ENCODE measurements around the gene UBE3B. TPM values are rescaled to one million over a fixed set of nuclear protein-coding genes. Genes with fewer than 3 reads are reported as not detected.
A peak's percentile ranks its signal among the peaks of the same experiment; 100 is the strongest.

Gene UBE3B
- total RNA-seq, 1 donor from 2014 or later, result 28.4 TPM

- no peaks in the 10 kb centered on the region for H3K36me3 Mint-ChIP-seq
- Histone ChIP-seq H3K4me2 (peak overlapping the region; percentile 99), H3K79me2 (ENCODE audit: low read depth) (peaks cover 86% of the 10 kb centered on the region), H3K4me1 (peaks cover 14% of the 10 kb centered on the region), H2AFZ (replicated peaks) (peak overlapping the region; percentile 100), H3K36me3 (no peaks in the 10 kb centered on the region), H3F3A (ENCODE audit: low read depth) (no peaks in the 10 kb centered on the region), H3K9me3 (ENCODE audit: low read depth) (no peaks in the 10 kb centered on the region), H3K9ac (peak overlapping the region; percentile 97), H3K4me3 (peak overlapping the region; percentile 95), H3K27ac (no peak overlapping the region), H4K20me1 (ENCODE audit: low read depth) (peaks cover 51% of the 10 kb centered on the region), H3K27me3 (no peaks in the 10 kb centered on the region)
- peaks cover 5% of the 10 kb centered on the region for H3K27me3 Mint-ChIP-seq (ENCODE audit: insufficient read depth, low read depth)
- H3K4me3 Mint-ChIP-seq, result peak overlapping the region; percentile 95
- peak; percentile 24 for DNase-seq (ENCODE audit: low spot score)
- no peaks in the 10 kb centered on the region for H3K9me3 Mint-ChIP-seq
- TF ChIP-seq, protein P1, sequence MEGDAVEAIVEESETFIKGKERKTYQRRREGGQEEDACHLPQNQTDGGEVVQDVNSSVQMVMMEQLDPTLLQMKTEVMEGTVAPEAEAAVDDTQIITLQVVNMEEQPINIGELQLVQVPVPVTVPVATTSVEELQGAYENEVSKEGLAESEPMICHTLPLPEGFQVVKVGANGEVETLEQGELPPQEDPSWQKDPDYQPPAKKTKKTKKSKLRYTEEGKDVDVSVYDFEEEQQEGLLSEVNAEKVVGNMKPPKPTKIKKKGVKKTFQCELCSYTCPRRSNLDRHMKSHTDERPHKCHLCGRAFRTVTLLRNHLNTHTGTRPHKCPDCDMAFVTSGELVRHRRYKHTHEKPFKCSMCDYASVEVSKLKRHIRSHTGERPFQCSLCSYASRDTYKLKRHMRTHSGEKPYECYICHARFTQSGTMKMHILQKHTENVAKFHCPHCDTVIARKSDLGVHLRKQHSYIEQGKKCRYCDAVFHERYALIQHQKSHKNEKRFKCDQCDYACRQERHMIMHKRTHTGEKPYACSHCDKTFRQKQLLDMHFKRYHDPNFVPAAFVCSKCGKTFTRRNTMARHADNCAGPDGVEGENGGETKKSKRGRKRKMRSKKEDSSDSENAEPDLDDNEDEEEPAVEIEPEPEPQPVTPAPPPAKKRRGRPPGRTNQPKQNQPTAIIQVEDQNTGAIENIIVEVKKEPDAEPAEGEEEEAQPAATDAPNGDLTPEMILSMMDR (IDR thresholded peaks at IDR 0.05), result no peak
- H3K4me1 Mint-ChIP-seq, result peaks cover 31% of the 10 kb centered on the region
- peak overlapping the region; percentile 100 for H3K27ac Mint-ChIP-seq
Measured at GRCh38 chr12:109475993-109476806, 1.2 kb upstream of the UBE3B start.

GRCh38 chr12:109476807-109477184 is 638 bp upstream of the UBE3B start:
- Mint-ChIP-seq H3K4me1 (peaks cover 31% of the 10 kb centered on the region), H3K27ac (peak overlapping the region; percentile 100), H3K4me3 (peak overlapping the region; percentile 95), H3K9me3 (no peaks in the 10 kb centered on the region), H3K27me3 (ENCODE audit: insufficient read depth, low read depth) (peaks cover 5% of the 10 kb centered on the region), H3K36me3 (no peaks in the 10 kb centered on the region)
- Histone ChIP-seq H3F3A (ENCODE audit: low read depth) (no peaks in the 10 kb centered on the region), H3K4me1 (peaks cover 14% of the 10 kb centered on the region), H3K4me2 (peak overlapping the region; percentile 99), H3K79me2 (ENCODE audit: low read depth) (peaks cover 80% of the 10 kb centered on the region), H3K4me3 (peak overlapping the region; percentile 95), H3K9me3 (ENCODE audit: low read depth) (no peaks in the 10 kb centered on the region), H3K27me3 (no peaks in the 10 kb centered on the region), H4K20me1 (ENCODE audit: low read depth) (peaks cover 45% of the 10 kb centered on the region), H3K36me3 (no peaks in the 10 kb centered on the region), H3K27ac (peak overlapping the region; percentile 96), H3K9ac (peak overlapping the region; percentile 97), H2AFZ (replicated peaks) (peak overlapping the region; percentile 100)
- TF ChIP-seq, protein P1 (IDR thresholded peaks at IDR 0.05), result no peak
- TF ChIP-seq EZH2phosphoT487 (IDR thresholded peaks at IDR 0.05), result no peak
- TF ChIP-seq EZH2 (IDR thresholded peaks at IDR 0.05), result no peak
- DNase-seq (ENCODE audit: low spot score), result no peak

DNA sequence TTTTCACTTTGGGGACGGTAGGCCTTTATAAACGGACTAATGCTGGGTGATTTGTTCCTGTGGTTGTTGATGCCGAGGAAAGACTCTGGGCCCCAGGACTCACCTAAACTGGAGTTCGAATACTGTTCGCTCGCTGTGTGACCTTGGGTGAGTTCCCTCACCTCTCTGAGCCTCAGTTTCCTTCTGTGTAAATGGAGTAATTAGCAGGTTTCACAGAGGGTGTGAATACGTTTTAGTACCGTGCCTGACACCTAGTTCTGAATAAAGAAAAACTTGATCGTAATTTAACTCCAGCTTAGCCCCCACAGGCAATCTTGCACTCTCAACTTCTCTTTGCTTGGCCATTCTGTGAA is 505 bp downstream of the UBE3B start:
- Mint-ChIP-seq H3K36me3 (no peaks in the 10 kb centered on the region), H3K4me1 (peaks cover 31% of the 10 kb centered on the region), H3K27me3 (ENCODE audit: insufficient read depth, low read depth) (peaks cover 5% of the 10 kb centered on the region), H3K27ac (peak overlapping the region; percentile 100), H3K4me3 (peak overlapping the region; percentile 95), H3K9me3 (no peaks in the 10 kb centered on the region)
- H3K9me3 ChIP-seq (ENCODE audit: low read depth), result no peaks in the 10 kb centered on the region
- H3K4me2 ChIP-seq, result peak overlapping the region; percentile 99
- H3K27me3 ChIP-seq, result no peaks in the 10 kb centered on the region
- H2AFZ ChIP-seq (replicated peaks), result peak overlapping the region; percentile 100
- peaks cover 14% of the 10 kb centered on the region for H3K4me1 ChIP-seq
- H3K36me3 ChIP-seq, result no peaks in the 10 kb centered on the region
- peak overlapping the region; percentile 95 for H3K4me3 ChIP-seq
- peaks cover 36% of the 10 kb centered on the region for H4K20me1 ChIP-seq (ENCODE audit: low read depth)
- peaks cover 68% of the 10 kb centered on the region for H3K79me2 ChIP-seq (ENCODE audit: low read depth)
- H3K9ac ChIP-seq, result peak overlapping the region; percentile 97
- no peaks in the 10 kb centered on the region for H3F3A ChIP-seq (ENCODE audit: low read depth)
- TF ChIP-seq EZH2phosphoT487 (IDR thresholded peaks at IDR 0.05) (no peak), EZH2 (IDR thresholded peaks at IDR 0.05) (no peak)
- TF ChIP-seq, protein P1 (IDR thresholded peaks at IDR 0.05), result no peak
- DNase-seq (ENCODE audit: low spot score), result no peak
- H3K27ac ChIP-seq, result no peak overlapping the region
